Kasumi-1 (cell line): ENCODE results near the gene APRT.

Experiments used
- DNase-seq, 2 experiments: peaks; one replicate each; lab custom pipeline; 2025; lab: John Stamatoyannopoulos, UW

APRT gene

DNA sequence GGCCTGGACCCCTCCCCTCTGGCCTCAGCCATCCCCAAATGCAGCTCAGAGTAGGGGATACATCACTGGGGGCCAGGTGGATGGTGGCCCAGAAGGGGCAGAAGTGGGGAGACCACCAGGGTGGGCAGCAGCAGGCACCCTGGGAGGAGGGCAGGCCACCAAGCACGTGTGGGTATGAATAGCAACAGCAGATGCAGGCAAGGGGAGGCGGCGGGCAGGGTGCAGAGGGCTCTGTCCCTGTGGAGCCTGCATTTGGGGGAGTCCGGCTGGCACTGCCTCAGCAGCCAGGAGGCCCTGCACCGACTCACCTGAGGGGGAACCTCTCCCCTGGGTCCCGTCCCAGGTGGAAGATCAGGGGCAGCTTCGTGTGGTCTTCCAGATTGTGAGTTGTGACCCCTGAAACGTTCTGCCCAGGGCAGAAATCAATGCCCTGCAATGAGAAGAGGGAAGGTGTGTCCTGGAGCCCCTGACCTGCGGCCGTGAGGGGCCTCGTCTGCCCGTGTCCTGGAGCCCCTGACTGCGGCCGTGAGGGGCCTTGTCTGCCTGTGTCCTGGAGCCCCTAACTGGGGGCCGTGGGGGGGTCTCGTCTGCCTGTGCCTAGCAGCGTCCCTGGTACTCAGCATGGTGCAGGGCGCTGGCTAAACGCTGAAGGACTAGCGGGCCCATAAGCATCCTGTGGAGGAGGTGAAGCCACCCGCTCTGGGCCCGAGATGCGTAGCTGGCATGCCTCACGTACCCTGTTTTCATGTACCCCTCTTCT, 10.7 kb upstream of the APRT start:
- DNase-seq: no peak

DNA sequence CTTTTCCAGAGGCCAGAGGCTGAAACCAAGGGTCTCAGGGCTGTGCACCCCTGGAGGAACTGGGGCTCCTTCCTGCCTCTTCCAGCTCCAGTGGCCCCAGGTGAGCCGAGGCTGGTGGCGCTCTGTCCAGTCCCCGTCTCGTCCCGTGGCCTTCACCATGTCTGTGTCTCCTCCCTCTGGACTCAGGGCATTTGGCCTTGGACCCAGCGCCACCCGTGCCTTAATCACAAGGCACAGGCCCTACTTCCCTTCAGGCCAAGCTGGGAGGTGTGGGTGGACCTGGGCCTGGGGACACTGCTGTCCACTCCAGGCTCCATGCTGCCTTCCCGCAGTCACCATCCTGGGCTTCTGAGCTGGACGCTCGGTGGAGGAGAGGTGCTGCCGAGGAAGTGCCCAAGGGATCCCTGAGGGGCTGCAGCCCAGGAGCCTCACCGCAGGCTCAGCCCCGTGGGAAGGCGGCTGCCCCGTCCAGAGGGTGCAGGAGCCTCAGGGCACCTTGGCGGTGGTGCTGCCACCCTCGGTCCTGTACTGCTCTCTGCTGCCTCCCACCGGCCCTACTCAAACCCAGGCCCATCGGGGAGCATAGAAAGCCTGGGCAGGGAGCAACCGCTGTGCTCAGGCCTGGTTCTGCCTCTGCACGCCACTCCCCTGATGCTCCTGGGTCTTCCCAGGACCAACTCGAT, 9.6 kb upstream of the APRT start:
- DNase-seq: no peak

DNA sequence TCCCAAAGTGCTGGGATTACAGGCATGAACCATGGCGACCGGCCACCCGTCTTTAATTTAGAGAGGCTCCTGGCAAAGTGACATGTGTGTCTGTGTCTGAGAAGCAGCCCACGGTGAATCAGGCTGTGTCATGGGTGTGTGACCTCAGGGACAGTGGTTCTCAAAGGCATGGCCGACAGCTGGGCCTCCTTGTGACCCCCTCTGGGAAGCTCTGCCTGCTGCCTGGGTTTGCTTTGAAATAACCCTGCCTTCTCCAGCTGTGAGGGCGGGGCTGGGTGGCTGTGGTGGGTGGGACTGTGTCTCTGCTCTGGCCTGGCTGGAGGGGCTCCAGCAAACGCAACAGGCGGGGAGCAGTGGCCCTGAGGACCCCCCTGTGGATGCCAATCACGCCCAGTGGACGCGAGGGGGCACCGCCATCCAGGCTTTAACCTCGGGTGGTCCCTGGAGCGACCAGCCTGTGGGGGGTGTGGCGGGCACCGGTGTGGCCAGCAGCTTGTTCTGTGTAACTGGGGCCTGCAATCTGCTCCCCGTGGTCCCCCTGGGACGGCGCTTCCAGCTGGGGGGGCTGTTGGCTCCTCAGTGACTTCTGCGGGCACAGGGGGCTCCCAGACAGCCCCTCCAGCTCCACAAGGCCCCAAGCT, 8.8 kb upstream of the APRT start:
- DNase-seq: no peak

DNA sequence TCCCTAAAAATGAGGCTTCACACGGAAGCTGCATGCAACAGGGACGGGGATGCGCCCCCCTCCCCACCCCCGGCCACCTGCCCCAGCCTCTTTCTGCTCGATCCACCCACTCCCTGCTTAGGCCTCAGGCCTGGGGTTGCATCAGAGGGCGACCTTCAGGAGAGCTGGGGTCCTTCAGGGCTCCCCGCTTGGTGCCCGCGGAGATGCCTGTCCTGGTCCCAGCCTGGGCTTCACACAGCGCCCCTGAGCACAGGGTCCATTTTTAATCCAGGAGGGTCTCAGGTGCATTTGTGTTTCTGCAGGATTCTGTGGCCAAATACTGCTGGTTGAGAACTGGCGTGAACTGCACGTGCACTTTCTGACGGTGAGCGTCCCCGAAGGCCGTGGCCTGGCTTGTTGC, 7.4 kb upstream of the APRT start:
- no peak for DNase-seq

DNA sequence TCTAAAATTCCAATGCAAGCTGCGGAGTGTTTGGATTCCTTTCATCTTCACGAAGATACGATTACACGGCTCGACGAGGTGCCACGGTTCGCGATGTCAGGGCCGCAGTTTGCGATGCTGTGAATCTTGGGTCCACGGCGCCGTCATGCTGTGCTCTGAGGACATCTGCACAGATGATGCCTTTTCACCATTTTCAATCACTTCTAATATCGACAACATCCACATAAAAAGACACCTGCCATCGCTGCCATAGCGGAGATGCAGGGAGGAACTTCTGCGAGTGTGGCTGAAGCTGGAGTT, 6.8 kb upstream of the APRT start:
- no peak for DNase-seq

DNA sequence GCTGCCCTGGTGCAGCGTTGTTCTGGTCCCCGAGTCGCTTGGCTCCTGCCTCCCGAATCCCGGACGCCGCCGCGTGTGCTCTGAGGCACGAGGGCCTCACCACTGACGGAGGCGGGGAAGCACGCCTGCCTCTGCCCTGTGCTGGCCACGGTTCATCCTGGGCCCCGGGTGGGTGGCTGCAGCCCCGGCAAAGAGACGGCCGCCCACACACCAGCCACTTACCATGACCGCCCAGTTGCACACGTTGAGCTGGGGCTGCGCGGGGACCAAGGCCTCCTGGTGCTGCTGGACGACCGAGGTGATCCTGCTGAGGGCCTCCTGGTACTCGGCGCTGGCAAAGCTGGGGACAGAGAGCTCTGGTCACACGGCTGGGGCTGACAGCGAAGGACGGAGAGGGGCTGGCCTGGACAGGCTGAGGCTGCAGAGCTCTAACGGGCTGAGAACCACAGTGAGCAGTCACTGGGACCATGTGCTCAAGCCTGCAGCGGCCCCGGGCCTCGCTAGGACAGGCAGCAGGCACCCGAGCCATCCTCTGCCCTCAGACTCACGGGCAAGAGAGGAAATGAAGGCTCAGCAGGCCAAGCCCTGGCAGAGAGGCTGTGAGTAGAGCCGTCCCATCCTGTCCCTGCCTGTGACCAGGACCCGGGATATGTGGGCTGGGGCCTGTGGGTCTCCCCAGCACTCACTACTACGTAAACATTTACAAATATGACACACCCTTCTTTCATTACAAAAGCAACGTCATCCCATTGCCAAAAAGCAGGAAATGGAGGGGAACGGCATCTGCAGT, 6.3 kb upstream of the APRT start:
- DNase-seq: no peak

DNA sequence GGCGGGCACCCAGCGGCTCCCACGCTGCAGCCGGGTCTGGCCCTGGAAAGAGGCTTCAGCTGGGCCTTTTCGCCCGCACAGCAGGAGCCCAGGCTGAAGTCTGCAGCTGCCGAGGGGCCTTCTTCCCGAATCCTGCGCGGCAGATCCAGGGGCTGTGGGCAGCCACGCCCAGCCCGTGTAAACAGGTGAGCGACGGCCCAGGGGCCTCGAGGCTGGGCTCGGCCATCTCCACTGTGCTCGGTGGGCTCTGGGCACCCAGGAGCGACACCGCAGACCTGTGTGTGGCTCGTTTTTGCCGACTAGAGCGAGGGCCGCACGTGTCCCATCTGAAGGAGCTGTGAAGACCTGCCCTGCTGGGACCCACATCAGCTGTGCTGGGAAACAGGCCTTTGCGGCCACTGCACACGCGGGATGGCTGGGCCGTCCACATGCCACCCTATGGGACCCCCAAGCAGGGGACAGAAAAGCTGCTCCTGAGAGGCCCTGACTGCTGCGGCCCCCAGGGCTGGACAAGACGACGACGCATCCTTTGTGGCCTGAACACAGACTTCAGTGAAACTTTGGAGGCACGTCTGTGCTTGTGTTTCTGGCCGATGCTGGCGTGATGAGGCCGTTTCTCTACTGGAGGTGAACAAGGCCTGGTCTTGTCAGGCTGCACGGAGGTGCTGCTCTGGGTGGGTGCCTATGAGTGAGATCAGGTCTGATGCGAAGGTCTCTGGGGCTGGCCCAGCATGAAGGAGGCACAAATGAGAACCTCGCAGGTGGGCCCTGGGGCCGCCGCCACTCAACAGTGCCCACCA, 5.2 kb upstream of the APRT start:
- no peak for DNase-seq

DNA sequence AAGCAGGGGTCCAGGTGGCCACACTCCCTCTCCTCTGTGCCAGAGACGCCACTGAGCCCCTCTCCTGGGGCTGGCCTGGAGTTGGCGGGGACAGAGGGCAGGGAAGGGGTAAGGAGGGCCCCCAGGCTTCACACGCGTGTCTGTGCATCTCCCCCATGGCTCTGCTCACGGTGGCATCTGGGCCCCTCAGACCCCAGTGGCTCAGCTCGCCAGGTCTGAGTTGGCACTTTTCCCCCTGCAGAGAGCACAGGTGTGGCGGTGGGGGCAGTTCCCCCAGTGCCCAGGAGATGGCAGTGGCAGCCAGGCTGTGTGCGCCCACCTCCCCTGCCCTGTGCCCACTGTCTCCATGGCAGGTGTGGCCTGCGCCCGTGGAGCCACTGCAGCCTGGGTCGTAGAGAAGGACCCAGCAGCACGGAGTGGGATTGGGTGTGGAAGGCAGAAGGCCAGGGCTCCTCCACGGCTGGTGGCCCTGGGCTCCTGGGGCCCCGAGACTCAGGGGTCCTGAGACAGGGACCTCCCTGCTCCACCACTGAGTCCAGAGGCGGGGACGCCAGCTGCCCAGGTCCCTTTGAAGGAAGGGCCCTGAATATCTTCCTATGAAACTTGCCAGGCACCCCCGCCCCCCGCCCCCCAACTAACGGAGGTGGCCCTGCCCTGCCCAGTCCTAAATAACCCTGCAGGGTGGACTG, 4.3 kb upstream of the APRT start:
- DNase-seq: peak; percentile 10 to 19

DNA sequence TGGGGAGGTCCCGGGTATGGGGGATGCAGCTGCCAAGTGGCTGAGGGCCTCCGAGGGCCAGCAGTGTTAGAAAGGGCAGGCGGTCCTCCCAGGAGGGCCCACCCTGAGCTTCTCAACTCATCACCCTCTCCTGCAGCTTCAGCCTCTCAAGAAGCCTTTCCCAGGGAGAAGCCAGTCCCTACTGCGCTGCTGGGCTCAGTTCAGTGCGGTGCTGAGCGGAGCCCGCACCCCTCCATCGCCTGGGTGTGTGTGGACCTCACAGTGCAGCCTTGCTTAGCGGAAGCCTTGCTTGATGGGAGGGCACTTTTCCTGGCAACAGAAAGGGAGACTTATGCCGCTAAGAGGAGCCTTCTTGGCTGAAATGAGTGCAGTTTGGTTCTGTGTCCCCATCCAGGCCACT, 3.5 kb upstream of the APRT start:
- DNase-seq: no peak

DNA sequence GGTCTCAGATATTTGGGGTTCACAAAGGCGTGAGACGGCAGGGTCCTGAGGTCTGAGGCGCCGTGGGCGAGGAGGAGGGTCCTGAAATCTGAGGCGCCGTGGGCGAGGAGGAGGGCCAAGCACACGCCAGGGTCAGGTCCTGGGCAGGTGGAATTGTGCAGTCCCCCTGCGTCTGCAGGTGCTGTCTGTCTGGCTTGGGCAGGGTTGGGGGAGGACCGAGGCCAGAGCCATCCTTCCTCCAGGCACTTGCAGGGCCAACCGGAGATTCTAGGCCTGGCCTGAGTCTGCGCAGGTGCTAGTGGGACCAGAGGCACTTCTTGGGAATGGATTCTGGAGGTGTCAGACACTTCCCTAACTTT, 2.4 kb upstream of the APRT start:
- no peak for DNase-seq

DNA sequence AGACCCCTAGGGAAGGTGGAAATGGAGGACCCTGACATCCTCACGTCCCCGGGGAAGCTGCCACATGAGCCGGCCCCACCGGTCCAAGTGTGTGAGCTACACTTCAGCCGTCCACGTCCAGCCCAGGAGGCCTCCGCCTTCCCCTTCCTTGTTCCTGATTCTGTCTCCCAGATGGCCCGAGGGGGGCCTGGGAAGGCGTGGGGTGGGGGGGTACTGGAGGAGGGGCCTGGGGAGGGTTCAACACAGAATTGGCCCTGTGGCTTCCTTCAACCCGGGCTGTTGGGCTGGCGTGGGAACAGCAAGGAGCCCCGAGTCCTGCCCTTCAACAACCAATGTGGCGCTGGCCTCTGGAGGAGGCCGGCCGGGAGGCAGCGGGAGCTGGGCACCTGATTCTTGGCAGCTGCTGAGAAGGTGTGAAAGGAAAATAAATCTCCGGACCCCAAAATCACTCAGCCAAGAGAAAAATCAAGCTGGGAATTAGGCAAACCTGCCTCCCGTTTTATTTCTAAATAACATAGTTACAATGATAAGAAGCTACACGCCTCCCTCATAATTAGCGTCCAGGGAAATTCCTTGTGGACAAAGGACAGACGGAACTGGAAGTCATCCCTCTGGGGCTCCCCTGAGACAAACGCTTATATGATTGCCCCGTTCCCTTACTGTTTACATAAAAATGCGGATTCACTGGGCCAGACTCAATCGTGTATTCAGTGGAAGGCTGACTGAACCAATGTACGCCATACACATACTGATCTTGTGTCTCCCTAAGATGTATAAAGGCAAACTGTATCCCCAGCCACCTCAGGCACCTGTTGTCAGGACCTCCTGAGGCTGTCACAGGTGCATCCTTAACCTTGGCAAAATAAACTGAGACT, 1.8 kb upstream of the APRT start:
- no peak for DNase-seq

DNA sequence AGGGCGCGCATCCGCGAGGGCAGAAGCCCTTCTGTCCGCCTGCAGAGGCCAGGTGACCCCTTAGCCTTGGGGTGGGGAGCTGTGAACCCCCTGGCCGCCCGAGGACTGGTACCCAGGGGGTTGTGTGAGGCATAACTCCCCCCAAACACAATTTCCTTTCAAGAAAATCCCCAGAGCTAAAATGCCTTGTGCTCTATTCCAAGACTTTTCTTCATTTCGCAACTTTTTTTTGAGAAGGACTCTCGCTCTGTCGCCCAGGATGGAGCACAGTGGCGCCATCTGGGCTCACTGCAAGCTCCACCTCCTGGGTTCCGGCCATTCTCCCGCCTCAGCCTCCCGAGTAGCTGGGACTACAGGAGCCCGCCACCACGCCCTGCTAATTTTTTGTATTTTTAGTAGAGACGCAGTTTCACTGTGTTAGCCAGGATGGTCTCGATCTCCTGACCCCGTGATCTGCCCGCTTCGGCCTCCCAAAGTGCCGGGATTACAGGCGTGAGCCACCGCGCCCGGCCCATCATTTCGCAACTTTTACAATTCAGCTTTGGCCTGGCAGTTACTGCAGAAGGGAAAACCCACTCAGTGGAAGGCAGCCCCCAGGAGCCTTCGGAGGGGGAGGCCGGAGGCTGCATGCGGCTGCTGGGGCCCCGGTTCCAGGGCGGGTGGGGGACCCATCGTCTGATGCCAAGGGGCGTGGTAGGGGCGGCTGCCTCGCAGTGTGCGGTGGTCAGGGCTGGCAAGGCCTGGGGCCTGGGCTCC, 963 bp upstream of the APRT start:
- DNase-seq: peak; percentile 33 to 59

DNA sequence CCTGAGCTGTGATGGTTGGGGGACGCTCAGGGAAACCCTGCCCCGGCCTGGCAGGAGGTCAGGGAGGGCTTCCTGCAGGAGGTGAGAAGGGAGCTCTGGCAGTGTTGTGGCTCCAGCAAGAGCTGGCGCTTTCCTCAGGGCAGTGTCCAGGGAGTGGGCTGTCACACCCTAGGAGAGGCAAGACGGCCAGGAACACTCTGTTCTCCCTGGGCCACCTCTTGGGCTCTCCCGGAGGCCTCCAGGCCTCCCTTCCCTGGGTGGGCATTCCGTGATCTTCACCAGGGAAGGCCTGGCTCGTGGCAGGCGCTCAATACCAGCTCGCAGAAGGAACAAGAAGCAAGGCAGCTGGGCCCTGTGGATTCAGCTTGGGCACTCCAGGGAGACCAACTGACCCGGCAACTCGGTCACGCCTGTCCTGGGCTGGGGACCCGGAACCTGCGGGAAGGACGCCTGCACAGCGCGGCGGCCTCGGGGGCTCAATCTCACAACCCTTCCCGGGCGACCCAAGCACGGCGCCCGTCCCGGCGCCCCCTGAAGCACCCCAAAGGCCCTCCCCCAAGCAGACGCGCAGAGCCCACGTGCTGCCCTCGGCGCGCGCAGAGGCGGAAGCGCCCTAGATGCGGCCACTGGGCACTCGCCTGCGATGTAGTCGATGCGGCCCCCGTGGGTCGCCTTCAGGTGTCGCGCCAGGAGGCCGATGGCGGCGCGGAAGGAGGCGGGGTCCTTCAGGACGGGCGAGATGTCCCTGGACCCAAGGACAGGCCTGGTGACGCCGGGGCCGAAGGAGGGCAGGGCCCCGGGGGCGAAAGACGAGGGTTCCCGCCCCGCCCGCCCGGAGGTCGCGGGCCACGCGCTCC, 588 bp downstream of the APRT start:
- DNase-seq: peak; percentile 53 to 62

DNA sequence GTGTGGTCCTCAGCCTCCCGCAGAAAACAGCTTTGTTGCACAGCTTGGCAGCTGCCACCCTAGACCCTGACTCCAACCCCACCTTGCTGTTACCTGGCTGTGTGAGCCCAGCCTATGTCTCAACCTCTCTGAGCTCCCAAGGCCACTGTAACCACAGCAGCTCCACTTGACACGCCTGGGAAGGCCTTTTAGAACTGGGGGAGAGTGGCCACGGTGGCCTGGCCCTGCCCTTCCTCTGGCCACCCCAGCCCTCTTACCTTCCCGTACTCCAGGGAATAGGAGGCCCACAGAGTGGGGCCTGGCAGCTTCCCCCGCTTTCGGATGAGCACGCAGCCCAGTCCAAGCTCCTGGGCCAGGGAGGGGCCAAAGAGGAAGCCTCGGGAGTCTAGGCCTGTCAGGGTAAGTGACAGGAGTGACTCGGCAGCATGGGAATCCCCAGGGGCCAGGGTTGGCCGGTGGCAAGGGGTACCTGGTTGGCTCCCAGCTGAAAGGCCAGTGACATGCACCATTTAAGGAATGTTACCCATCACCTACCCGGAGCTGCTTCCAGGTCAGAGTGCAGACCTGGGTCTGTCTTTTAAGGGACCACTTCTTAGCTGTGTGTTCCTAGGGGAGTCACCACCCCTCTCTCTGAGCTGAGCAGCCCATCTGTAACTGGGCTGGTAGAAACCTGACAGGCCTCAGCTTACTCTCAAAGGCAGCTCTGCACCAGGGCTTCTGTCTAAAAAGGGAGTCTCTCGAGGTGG, 1.4 kb downstream of the APRT start:
- peak; percentile 28 to 38 for DNase-seq

DNA sequence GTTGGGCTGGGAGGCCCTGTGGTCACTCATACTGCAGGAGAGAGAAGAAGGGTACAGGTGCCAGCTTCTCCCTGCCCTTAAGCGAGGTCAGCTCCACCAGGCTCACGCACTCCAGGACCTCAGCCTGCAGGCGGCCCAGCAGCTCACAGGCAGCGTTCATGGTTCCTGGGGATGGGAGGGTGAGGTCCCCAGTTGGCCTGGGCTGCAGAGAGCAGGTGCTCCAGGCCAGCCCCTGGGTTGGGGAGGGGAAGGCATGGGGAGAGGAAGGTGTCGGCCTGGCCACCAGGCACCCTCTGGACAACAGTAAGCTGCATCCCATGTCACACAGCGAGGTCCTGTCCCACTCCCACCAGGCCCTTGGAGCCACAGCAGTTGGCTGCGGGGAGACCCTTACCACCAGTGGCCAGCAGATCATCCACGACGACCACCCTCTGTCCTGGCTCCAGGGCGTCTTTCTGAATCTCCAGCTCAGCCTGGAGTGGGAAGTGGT, 2.0 kb downstream of the APRT start:
- no peak for DNase-seq

DNA sequence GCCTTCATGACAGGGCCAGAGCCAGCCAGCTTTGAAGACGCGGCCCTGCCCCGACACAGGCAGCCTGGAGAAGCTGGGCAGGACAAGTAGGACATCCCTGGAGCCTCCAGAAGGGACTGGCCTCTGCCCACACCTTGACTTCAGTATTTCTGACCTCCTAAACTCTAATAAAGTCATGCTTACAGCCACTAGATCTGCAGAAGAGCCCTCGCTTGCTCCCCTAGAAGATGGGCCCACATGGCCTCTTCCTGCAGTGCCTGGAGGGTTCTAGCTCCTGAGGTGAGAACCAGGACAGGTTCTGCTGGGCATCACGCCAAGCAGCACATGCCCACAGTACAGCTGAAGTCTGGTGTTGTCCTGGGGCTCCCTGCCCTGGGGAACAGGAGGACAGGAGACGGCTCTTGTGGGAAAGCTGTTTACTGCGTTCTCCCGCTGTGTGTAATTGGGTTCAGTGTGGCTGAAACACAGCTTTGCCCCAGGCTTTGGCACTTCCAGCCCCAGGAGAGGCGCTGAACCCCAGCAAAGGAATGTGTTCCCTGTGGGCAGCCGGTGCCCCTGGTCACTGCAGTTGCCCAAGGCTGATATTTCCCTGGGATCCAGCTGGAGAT, 2.6 kb downstream of the APRT start:
- DNase-seq: no peak
